ENCODE data around the gene AAMP.
"Not testable (repeated sequence)": the region's sequence is repeated elsewhere in the genome, so short reads cannot be mapped to it uniquely, and the experiment has no call there.

Gene AAMP

GRCh38 chr2:218275371-218276072 lies 5.6 kb upstream of the AAMP start:
- no peak for DNase-seq (ENCODE audit: low spot score)

GRCh38 chr2:218274586-218274985 lies 4.6 kb upstream of the AAMP start:
- no peak for DNase-seq (ENCODE audit: low spot score)

- no peak for DNase-seq (ENCODE audit: low spot score)
These were observed 3.9 kb upstream of the AAMP start for GRCh38 chr2:218273908-218274249.

- not testable (repeated sequence) for DNase-seq (ENCODE audit: low spot score)
These were observed 3.4 kb upstream of the AAMP start for GRCh38 chr2:218273214-218273907.

DNA sequence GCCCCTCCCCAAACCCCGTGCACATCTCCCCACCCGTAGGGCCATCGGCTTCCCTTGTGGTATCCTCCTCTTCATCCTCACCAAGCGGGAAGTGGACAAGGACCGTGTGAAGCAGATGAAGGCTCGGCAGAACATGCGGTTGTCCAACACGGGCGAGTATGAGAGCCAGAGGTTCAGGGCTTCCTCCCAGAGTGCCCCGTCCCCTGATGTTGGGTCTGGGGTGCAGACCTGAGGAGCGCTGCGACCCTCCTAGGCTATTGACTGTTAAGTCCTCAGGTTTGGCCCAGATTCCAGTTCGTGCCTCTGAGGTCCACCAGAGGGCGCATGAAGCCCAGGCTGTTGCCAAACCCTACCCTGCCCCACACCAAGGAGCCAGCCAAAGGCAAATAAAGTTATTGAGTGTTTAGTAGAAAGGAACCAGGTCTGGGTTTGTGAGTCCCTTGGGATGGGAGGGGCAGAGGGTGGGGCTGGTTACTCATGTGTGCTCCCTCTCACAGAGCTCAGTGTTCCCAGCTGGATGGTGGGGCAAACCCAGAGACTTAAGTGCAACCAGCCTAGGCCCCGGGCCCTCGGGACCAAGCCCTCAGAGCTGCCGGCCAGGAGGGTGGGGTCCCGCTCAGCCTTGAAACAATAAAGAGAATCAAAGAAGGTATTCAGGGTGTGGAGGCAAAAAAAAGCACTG lies 2.7 kb upstream of the AAMP start:
- peak; percentile 92 for DNase-seq (ENCODE audit: low spot score)

GRCh38 chr2:218271865-218272530 lies 2.1 kb upstream of the AAMP start:
- no peak for DNase-seq (ENCODE audit: low spot score)

DNA sequence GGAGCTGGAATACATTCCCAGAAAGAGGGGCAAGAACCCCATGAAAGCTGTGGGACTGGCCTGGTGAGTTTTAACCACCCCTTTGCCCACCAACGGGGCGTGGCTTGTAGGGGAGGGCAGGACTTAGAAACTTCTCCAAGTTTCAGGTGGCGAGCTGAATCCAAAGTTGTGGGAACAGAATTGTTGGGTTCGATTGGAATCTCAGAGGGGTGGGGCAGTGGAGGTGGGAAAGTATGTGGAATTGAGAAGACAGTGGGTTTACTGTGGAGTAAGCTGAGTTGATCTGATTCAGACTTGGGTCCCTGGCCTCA lies 1.5 kb upstream of the AAMP start:
- DNase-seq (ENCODE audit: low spot score): no peak

DNA sequence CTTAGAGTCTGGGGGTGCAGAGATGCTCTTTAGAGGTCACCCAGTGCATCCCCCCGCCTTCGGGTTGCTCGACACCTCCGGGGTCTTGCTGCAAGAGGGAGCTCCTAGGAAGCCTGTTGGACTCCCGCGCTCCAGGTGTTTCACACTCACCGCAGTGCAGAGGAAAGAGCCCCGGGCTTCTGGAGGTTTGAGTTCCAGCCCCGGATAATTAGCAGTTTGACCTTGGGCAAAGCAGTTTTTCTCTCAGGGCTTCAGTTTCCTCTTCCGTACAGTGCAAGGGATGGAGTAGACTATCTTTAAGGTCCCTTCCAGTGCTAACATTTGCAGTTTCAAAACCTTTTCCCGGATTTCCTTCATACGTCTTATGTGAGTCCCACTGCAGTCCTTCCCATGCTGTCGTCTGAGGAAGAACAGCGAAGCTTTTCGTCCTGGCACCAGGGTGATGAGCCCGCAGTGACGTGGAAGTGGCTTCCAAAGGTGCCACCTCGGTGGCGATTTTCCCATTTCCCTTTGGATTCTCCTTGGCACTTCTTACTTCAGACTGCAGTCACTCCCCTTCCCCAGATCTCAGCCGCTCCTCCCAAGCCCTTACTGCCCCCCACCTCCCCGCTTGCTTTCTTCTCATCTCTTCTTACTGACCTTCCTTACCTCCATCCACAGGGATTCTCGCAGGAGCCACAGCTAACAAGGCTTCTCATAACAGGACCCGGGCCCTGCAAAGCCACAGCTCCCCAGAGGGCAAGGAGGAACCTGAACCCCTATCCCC lies 967 bp upstream of the AAMP start:
- no peak for DNase-seq (ENCODE audit: low spot score)

GRCh38 chr2:218267259-218267658 lies 2.7 kb downstream of the AAMP start:
- no peak for DNase-seq (ENCODE audit: low spot score)

DNA sequence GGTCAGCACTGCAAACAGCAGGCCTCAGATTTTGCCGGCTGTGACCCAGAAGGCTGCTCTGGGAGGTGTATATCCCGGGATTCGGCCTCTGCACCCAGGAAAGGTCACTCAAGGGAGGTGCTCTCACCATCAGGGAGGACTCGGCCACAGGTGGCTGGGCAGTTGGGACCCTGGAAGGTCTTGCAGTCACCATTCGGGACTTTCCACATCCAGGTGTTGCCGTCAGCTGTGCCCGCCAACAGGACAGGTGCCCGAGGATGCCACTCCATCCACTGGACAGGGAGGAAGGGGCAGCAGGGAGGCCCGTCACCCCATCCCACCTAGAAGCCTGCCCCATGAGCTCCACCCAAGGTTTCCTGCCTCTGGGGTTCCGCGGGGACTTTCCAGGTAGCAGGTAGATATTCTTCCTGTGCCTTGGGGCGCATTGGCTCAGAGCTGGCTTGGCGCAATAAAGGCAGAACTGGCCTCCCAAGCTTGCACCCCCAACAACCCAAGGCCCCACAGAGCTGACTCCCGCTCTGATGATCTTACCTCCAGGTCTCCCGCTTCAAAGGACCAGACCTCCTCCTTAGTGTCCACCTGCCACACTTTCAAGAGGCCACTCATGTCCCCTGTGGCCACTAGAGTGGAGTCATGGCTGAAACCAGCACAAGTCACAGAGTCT lies 3.5 kb downstream of the AAMP start:
- DNase-seq (ENCODE audit: low spot score): no peak

- DNase-seq (ENCODE audit: low spot score): no peak
These were observed 4.3 kb downstream of the AAMP start for GRCh38 chr2:218265626-218266025.

DNA sequence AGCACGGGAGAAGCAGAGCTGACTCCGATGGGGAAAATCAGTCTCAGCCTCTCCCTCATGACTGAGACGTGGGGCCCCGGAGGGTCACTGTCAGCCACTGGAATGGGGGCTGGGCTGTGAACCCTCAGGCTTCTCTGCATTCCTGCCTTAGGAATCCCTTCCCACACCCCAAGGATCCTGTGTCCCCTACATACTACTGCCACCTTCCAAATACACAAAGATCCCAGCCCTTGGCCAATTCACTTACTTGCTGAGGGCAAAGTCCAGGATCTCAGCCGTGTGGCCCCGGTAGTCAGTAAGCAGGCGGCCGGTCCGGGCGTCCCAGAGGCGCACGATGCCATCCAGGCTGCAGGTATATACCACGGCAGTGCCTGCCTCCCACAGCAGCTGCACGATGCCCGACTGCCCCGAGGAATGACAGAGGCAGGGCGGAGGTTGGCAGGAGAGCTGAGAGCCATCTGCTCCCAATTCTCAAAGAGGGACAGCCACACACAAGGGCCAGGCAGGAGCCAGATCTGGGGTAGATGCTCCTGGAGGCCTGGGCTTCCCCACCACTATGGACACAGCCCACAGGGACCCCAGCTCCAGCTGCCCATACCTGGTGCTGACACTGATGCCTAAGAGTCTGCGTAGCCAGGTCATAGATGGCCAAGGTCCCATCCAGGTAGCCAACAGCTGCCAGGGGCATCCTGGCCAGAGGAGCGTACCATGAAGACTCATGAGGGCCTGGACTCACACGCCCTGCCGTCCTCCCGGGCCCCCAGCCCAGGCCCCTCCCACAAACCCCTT lies 5.0 kb downstream of the AAMP start:
- DNase-seq (ENCODE audit: low spot score): no peak

- no peak for DNase-seq (ENCODE audit: low spot score)
These were observed 5.9 kb downstream of the AAMP start for GRCh38 chr2:218263817-218264641.

- DNase-seq (ENCODE audit: low spot score): no peak
These were observed 7.0 kb downstream of the AAMP start for GRCh38 chr2:218262631-218263586.

DNA sequence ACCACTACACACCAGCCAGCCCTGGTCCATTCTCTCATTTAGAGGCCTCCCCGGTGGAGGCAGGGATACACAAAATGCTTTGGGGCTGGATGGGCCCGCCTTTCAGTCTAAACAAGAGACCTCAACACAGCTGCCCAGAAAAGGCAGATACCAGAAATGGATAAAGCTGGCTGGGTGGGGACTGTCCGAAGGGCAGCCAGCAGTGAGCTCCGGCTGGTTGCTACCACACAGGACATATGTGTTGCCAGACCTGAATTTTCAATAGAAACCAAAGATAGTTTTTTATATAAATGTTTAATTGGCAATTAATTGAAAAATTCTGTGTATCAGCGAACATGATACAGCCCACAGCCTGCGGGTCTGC lies 7.7 kb downstream of the AAMP start:
- DNase-seq (ENCODE audit: low spot score): no peak

DNA sequence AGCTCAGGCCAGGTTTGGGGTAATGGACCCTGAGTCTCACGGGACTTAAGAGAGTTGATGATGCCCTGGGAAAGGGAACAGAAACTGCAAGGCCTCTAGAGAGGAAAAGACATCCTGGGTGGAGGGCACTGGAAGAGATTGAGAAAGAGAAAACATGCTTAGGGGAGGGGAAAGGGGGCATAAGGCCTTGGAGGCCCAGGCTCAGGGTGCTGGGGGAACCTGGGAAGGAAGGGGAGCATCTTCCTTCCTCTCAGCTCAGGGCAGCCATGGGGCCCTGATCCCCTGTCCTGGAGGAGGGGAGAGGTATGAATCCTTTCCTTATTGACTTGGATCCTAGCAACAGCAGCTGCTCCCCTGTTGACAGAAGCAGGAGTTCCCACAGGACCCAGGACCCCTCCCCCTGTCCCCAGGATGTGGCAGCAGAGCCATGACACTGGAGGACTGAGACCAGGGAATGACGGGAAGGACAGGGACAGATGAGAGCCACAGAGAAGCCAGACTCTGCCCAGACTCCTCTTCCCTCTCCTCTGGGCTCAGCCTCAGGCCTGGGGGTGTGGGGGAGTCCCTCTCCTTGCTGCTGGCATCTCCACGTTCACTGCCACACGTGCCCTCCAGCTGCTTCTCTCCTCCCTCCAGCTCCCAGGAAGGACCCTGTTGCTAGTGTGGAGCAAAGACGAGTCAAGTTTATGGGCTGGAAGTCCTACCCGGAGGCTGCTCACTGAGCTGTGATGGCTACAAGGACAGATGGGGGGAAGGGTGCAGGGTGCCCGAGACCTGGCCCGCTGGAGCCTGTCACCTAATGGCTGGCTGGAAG lies 8.3 kb downstream of the AAMP start:
- peak; percentile 39 for DNase-seq (ENCODE audit: low spot score)

GRCh38 chr2:218260742-218261422 lies 9.1 kb downstream of the AAMP start, which contains the start of gene GPBAR1:
TSS of gene GPBAR1 (plus strand) at chr2:218261015. CDS start at chr2:218262725, 1,710 bp downstream.
- peak; percentile 3 for DNase-seq (ENCODE audit: low spot score)

Data from Ammon's horn (tissue), 1 donor.